ENCODE measurements around the gene CHCHD1. TPM values are rescaled to one million over a fixed set of nuclear protein-coding genes. Genes with fewer than 3 reads are reported as not detected.
"Not testable (repeated sequence)": the region's sequence is repeated elsewhere in the genome, so short reads cannot be mapped to it uniquely, and the experiment has no call there.

The CHCHD1 gene
- total RNA-seq, 2 donors from 2014 or later, result 6.6 to 7.6 TPM

DNA sequence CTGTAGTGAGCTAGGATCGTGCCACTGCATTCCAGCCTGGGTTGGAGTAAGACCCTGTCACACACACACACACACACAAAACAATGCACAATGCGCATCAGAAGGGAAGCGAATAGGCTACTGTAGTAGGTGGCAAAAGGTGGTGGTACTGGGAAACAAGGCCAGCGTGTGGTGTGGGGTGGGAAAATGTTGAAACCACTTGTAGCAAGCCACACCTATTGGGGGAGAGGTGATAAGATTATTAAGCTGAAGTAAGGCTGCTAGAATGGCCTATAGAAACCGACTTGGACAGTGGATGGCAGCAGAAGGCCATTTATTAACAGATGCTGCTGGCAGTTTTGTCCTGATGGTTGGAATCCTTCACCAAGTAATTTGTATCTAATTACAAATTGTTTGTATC lies 7.2 kb upstream of the CHCHD1 start:
- H3K9me3 ChIP-seq (ENCODE audit: control insufficient read depth, low read length, poor library complexity, severe bottlenecking), result no peaks in the 10 kb centered on the region
- Mint-ChIP-seq H3K4me3 (peak overlapping the region; percentile 96), H3K27ac (peak overlapping the region; percentile 85), H3K36me3 (ENCODE audit: low read depth) (peaks cover 5% of the 10 kb centered on the region), H3K27me3 (no peaks in the 10 kb centered on the region), H3K4me1 (peaks cover 37% of the 10 kb centered on the region)
- DNase-seq (no peak), ATAC-seq (no peak)

GRCh38 chr10:73779018-73779417 lies 2.8 kb upstream of the CHCHD1 start:
- no peaks in the 10 kb centered on the region for H3K9me3 ChIP-seq (ENCODE audit: control insufficient read depth, low read length, poor library complexity, severe bottlenecking)
- no peaks in the 10 kb centered on the region for H3K27me3 Mint-ChIP-seq
- DNase-seq, result no peak
- ATAC-seq, result no peak
- peaks cover 46% of the 10 kb centered on the region for H3K4me1 Mint-ChIP-seq
- no peak overlapping the region for H3K4me3 Mint-ChIP-seq
- H3K36me3 Mint-ChIP-seq (ENCODE audit: low read depth), result peaks cover 2% of the 10 kb centered on the region
- no peak overlapping the region for H3K27ac Mint-ChIP-seq

DNA sequence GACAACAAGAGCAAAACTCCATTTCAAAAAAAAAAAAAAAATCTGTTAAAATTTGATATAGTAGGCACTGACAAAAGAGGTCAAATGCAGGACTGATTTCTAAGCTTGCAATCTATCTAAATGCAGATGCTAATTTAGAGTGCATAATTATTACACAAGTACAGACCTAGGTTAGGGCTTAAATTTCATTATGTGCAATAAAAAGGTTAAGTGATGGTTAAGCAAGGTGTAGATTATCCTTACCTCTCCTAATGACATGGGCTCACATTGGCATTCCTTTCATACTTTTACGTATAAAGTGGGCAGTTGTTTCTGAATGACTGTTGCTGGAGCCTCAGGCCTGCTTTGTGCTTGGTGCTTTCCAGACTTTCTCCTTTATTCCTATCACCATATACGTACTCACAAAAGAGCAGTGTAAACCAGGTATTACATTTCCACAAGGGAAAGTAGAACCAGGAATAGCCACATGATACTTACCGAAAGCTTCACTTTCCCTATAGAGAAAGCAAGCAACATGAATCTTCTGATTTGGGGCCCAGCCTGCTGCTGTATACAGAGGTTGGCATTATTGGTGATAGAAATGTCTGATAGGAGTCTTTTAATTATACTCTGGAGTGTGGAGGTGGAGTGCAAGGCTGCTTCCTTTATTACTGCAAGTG lies 2.2 kb upstream of the CHCHD1 start:
- H3K4me3 Mint-ChIP-seq, result peak overlapping the region; percentile 75
- H3K4me1 Mint-ChIP-seq, result peaks cover 41% of the 10 kb centered on the region
- H3K27ac Mint-ChIP-seq, result peak overlapping the region; percentile 97
- H3K27me3 Mint-ChIP-seq, result no peaks in the 10 kb centered on the region
- H3K36me3 Mint-ChIP-seq (ENCODE audit: low read depth), result peaks cover 2% of the 10 kb centered on the region
- no peak for DNase-seq
- ATAC-seq, result no peak
- H3K9me3 ChIP-seq (ENCODE audit: control insufficient read depth, low read length, poor library complexity, severe bottlenecking), result no peaks in the 10 kb centered on the region

GRCh38 chr10:73780301-73780700 lies 1.5 kb upstream of the CHCHD1 start:
- Mint-ChIP-seq H3K27me3 (no peaks in the 10 kb centered on the region), H3K4me1 (peaks cover 41% of the 10 kb centered on the region), H3K4me3 (peak overlapping the region; percentile 100), H3K36me3 (ENCODE audit: low read depth) (peaks cover 2% of the 10 kb centered on the region), H3K27ac (peak overlapping the region; percentile 97)
- DNase-seq, result no peak
- no peak for ATAC-seq
- no peaks in the 10 kb centered on the region for H3K9me3 ChIP-seq (ENCODE audit: control insufficient read depth, low read length, poor library complexity, severe bottlenecking)

DNA sequence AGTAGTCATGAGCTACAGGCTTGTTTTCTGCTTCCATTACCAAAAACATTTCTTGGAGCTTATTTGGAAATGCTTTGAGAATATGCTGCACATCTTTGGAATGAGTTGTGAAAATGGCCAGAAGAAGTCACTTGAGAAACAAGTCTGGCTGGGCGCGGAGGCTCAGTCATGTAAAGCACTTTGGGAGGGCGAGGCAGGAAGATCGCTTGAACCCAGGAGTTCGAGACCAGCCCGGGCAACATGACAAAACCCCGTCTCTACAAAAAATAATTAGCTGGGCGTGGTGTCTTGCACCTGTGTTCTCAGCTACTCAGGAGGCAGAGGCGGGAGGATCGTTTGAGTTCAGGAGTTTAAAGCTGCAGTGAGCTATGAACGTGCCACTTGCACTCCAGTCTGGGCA lies 882 bp upstream of the CHCHD1 start:
- ATAC-seq, result no peak
- peaks cover 41% of the 10 kb centered on the region for H3K4me1 Mint-ChIP-seq
- DNase-seq, result no peak
- H3K36me3 Mint-ChIP-seq (ENCODE audit: low read depth), result peaks cover 2% of the 10 kb centered on the region
- no peaks in the 10 kb centered on the region for H3K27me3 Mint-ChIP-seq
- H3K9me3 ChIP-seq (ENCODE audit: control insufficient read depth, low read length, poor library complexity, severe bottlenecking), result no peaks in the 10 kb centered on the region
- peak overlapping the region; percentile 100 for H3K4me3 Mint-ChIP-seq
- H3K27ac Mint-ChIP-seq, result peak overlapping the region; percentile 97

- peaks cover 47% of the 10 kb centered on the region for H3K4me1 Mint-ChIP-seq
These were observed 335 bp upstream of the CHCHD1 start for GRCh38 chr10:73781548-73781878.

DNA sequence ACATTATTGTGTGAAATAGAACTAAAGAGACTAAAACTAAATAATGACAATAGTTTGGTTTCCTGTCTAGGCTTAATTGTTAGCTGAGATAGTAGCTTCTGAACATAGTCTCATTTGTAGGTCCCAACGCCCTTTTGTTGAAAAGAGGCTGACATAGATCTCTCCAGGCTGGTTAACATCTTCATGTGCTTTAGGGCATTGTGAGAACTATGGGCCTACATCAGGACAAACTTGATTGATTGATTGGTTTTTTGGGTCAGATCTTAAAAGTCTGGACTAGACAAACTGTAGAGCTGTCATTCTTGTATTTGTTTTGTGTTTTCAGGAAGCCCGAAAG lies 869 bp downstream of the CHCHD1 start:
- no peaks in the 10 kb centered on the region for H3K9me3 ChIP-seq (ENCODE audit: control insufficient read depth, low read length, poor library complexity, severe bottlenecking)
- peak overlapping the region; percentile 97 for H3K27ac Mint-ChIP-seq
- peak overlapping the region; percentile 100 for H3K4me3 Mint-ChIP-seq
- ATAC-seq (no peak), DNase-seq (no peak)
- no peaks in the 10 kb centered on the region for H3K27me3 Mint-ChIP-seq
- peaks cover 2% of the 10 kb centered on the region for H3K36me3 Mint-ChIP-seq (ENCODE audit: low read depth)
- H3K4me1 Mint-ChIP-seq, result peaks cover 46% of the 10 kb centered on the region

More at GRCh38 chr10:73781548-73781878, 335 bp upstream of the CHCHD1 start:
- H3K4me3 Mint-ChIP-seq, result peak overlapping the region; percentile 100
- peak overlapping the region; percentile 97 for H3K27ac Mint-ChIP-seq
- peaks cover 2% of the 10 kb centered on the region for H3K36me3 Mint-ChIP-seq (ENCODE audit: low read depth)
- H3K27me3 Mint-ChIP-seq, result no peaks in the 10 kb centered on the region
- no peaks in the 10 kb centered on the region for H3K9me3 ChIP-seq (ENCODE audit: control insufficient read depth, low read length, poor library complexity, severe bottlenecking)
- ATAC-seq (no peak), DNase-seq (no peak)

- no peaks in the 10 kb centered on the region for H3K27me3 Mint-ChIP-seq
- DNase-seq (peak; percentile 69 to 80 (median 78)), ATAC-seq (peak; percentile 87)
- H3K27ac Mint-ChIP-seq, result peak within 1 kb of the TSS; percentile 96
- H3K4me1 Mint-ChIP-seq, result peaks cover 46% of the 10 kb centered on the region
- peaks cover 2% of the 10 kb centered on the region for H3K36me3 Mint-ChIP-seq (ENCODE audit: low read depth)
- no peaks in the 10 kb centered on the region for H3K9me3 ChIP-seq (ENCODE audit: control insufficient read depth, low read length, poor library complexity, severe bottlenecking)
- H3K4me3 Mint-ChIP-seq, result peak within 1 kb of the TSS; percentile 98
These were observed 3.4 kb downstream of the CHCHD1 start, which contains the start of gene ZSWIM8 for GRCh38 chr10:73785211-73785720. Gene ZSWIM8, plus strand, starts transcription at chr10:73785606. Its CDS starts 273 bp downstream, at chr10:73785879.

- peaks cover 2% of the 10 kb centered on the region for H3K36me3 Mint-ChIP-seq (ENCODE audit: low read depth)
- peaks cover 40% of the 10 kb centered on the region for H3K4me1 Mint-ChIP-seq
- ATAC-seq (peak; percentile 15), DNase-seq (peak; percentile 23 to 36 (median 32))
- peak overlapping the region; percentile 98 for H3K4me3 Mint-ChIP-seq
- no peaks in the 10 kb centered on the region for H3K9me3 ChIP-seq (ENCODE audit: control insufficient read depth, low read length, poor library complexity, severe bottlenecking)
- peak overlapping the region; percentile 96 for H3K27ac Mint-ChIP-seq
- no peaks in the 10 kb centered on the region for H3K27me3 Mint-ChIP-seq
These were observed 4.1 kb downstream of the CHCHD1 start for GRCh38 chr10:73785721-73786511.

DNA sequence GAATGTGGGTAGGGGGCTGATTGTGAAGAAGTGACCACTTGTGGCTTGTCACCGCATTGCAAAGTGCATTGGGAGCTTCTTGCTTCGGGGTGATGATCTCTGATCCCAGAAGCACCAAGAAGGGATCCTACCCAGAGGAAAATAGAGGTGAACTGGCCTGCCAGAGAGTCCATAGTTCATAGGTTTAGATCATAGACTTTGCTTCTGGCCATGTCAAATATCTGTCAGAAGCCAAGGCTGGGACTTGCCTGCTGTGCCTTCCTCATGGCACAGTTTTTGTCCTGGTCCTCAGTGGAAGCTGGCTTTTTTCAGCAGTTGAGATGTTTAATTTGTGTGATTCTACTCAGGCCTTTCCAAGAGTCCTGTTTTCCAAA lies 4.7 kb downstream of the CHCHD1 start:
- no peaks in the 10 kb centered on the region for H3K9me3 ChIP-seq (ENCODE audit: control insufficient read depth, low read length, poor library complexity, severe bottlenecking)
- Mint-ChIP-seq H3K4me1 (peaks cover 37% of the 10 kb centered on the region), H3K27me3 (no peaks in the 10 kb centered on the region), H3K27ac (peak overlapping the region; percentile 96), H3K4me3 (peak overlapping the region; percentile 98), H3K36me3 (ENCODE audit: low read depth) (peaks cover 2% of the 10 kb centered on the region)
- DNase-seq, result no peak
- no peak for ATAC-seq

DNA sequence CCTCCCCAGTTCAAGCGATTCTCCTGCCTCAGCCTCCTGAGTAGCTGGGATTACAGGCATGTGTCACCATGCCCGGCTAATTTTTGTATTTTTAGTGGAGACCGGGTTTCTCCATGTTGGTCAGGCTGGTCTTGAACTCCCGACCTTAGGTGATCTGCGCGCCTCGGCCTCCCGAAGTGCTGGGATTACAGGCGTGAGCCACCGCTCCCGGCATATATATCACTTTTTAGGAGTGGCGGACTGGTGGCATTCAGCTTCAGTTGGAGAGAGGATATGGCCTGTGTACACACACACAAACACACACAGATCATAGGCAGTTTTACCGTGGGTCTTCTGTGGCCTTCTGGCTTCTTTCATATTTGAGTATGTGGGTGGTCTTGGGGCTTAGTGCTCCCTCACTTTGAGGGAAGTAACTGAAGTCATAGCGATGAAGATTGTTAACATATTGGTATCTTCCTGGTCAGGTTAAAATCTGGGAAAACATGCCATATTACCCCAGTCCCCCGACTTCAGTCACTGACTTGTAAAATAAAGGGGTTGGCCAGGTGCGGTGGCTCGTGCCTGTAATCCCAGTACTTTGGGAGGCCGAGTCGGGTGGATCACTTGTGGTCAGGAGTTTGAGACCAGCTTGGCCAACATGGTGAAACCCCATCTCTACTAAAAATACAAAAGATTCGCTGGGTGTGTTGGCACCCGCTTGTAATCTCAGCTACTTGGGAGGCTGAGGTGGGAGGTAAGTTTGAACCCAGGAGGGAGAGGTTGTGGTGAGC lies 5.4 kb downstream of the CHCHD1 start:
- H3K27ac Mint-ChIP-seq; H3K9me3 ChIP-seq (ENCODE audit: control insufficient read depth, low read length, poor library complexity, severe bottlenecking); H3K36me3 Mint-ChIP-seq (ENCODE audit: low read depth); DNase-seq; H3K27me3 Mint-ChIP-seq; ATAC-seq: not testable (repeated sequence)
- H3K4me3 Mint-ChIP-seq, result peak overlapping the region; percentile 15
- H3K4me1 Mint-ChIP-seq, result peaks cover 32% of the 10 kb centered on the region

DNA sequence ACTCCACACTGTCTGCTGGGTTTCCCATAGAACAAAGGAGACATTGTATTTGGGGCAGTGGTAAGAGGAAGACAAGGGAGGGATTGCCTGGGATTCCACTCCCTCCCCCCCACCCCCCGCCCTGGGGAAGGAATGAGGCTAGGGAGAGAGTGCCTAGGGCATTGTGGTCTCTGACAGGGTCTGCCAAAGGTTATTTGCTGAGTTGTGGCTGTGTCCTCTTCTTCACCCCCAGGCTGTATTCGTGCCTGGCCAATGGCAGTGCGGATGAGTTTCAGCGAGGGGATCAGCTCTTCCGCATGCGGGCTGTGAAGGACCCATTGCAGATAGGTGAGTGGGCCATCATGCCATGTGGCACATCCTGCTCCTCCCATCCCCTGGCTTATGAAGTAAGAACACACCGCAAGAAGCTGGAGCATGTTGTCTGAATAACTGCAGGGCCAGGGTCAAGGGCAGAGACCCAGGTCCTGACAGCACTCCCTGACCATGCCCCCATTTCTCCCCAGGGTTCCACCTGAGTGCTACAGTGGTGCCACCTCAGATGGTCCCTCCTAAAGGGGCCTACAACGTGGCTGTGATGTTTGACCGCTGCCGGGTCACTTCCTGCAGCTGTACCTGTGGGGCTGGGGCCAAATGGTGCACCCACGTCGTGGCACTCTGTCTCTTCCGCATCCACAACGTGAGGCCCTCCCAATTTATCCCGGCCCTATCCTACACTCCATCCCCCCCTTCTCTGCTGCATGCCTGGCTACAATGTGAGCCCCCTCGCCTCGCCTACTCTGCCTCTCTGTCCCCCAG lies 7.2 kb downstream of the CHCHD1 start:
- no peaks in the 10 kb centered on the region for H3K27me3 Mint-ChIP-seq
- ATAC-seq (no peak), DNase-seq (no peak)
- H3K4me1 Mint-ChIP-seq, result peaks cover 25% of the 10 kb centered on the region
- no peak overlapping the region for H3K27ac Mint-ChIP-seq
- H3K9me3 ChIP-seq (ENCODE audit: control insufficient read depth, low read length, poor library complexity, severe bottlenecking), result no peaks in the 10 kb centered on the region
- H3K4me3 Mint-ChIP-seq, result no peak overlapping the region
- peaks cover 2% of the 10 kb centered on the region for H3K36me3 Mint-ChIP-seq (ENCODE audit: low read depth)
